NT2/D1 (cell line): Measurements from ENCODE around the gene CDH13.

ENCODE experiments used
- DNase-seq: peaks from one replicate; pipeline ENCODE4 v3.0.0-alpha.2; 2011; ENCODE audit warnings: low read depth, low spot score
- H3K27me3 ChIP-seq: 2 replicates; pipeline ENCODE4 v1.6.0; 2011; ENCODE audit warnings: mild to moderate bottlenecking; ENCODE audit not compliant: insufficient read length, insufficient read depth
- H3K36me3 ChIP-seq: 2 replicates; pipeline ENCODE4 v1.6.1; 2011; ENCODE audit warnings: mild to moderate bottlenecking, low read length, mixed read lengths; ENCODE audit not compliant: insufficient read depth, insufficient read length
- H3K4me1 ChIP-seq: 2 replicates; pipeline ENCODE4 v1.5.1; 2011; ENCODE audit not compliant: insufficient read depth, insufficient read length
- H3K4me3 ChIP-seq: 2 replicates; pipeline ENCODE4 v1.5.1; 2011; ENCODE audit warnings: low read depth; ENCODE audit not compliant: insufficient read length
- H3K9ac ChIP-seq: 2 replicates; pipeline ENCODE4 v1.6.0; 2011; ENCODE audit warnings: low read depth; ENCODE audit not compliant: insufficient read length
- H3K9me3 ChIP-seq: 2 replicates; pipeline ENCODE4 v1.5.1; 2011; ENCODE audit warnings: mild to moderate bottlenecking, low read length; ENCODE audit not compliant: insufficient read depth
- SUZ12 ChIP-seq: IDR thresholded peaks from 2 replicates; pipeline ENCODE4 v1.6.1; 2011; ENCODE audit not compliant: insufficient read length, insufficient read depth; ENCODE audit errors: extremely low read depth
- YY1 ChIP-seq: IDR thresholded peaks from 2 replicates; pipeline ENCODE4 v1.6.1; 2011; ENCODE audit not compliant: insufficient read length, insufficient read depth
- ZNF274 ChIP-seq: IDR thresholded peaks from 2 replicates; pipeline ENCODE4 v1.6.1; 2011; ENCODE audit warnings: mild to moderate bottlenecking, low read depth, low read length

Gene CDH13

GRCh38 chr16:83266848-83267553 is 640.2 kb downstream of the CDH13 start:
- no peak for TF ChIP-seq ZNF274
- no peak for TF ChIP-seq YY1
- TF ChIP-seq SUZ12: no peak
- H3K9ac ChIP-seq: no peak overlapping the region
- no peak overlapping the region for H3K4me3 ChIP-seq
- H3K9me3 ChIP-seq: no peaks in the 10 kb centered on the region
- no peaks in the 10 kb centered on the region for H3K4me1 ChIP-seq
- no peak for DNase-seq
- H3K27me3 ChIP-seq: no peaks in the 10 kb centered on the region
- no peaks in the 10 kb centered on the region for H3K36me3 ChIP-seq

GRCh38 chr16:83268169-83268568 is 641.4 kb downstream of the CDH13 start:
- H3K27me3 ChIP-seq: no peaks in the 10 kb centered on the region
- no peak overlapping the region for H3K9ac ChIP-seq
- no peaks in the 10 kb centered on the region for H3K4me1 ChIP-seq
- TF ChIP-seq YY1 (no peak), ZNF274 (no peak), SUZ12 (no peak)
- DNase-seq: no peak
- no peak overlapping the region for H3K4me3 ChIP-seq
- H3K9me3 ChIP-seq: no peaks in the 10 kb centered on the region
- no peaks in the 10 kb centered on the region for H3K36me3 ChIP-seq

DNA sequence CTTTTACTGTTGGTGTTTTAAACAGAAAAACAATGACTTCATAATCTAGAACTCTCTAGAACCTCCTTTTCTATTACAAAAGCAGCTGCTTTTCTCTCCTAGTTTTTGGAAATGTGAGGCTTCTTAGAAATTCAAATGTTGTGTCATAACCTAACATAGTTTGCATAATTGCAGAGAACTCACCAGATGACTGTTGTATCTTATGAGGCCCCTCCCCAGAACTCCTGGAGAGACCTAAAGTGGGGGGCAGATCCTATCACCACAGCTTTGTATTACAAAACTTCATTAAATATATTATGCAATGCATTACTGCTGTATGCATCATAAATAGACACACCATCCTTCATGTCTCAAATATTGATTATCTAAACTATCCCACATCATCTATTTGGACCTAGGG is 642.3 kb downstream of the CDH13 start:
- Histone ChIP-seq H3K9me3 (no peaks in the 10 kb centered on the region), H3K36me3 (no peaks in the 10 kb centered on the region), H3K27me3 (no peaks in the 10 kb centered on the region), H3K4me1 (no peaks in the 10 kb centered on the region), H3K9ac (no peak overlapping the region), H3K4me3 (no peak overlapping the region)
- no peak for DNase-seq
- TF ChIP-seq YY1 (no peak), ZNF274 (no peak), SUZ12 (no peak)

DNA sequence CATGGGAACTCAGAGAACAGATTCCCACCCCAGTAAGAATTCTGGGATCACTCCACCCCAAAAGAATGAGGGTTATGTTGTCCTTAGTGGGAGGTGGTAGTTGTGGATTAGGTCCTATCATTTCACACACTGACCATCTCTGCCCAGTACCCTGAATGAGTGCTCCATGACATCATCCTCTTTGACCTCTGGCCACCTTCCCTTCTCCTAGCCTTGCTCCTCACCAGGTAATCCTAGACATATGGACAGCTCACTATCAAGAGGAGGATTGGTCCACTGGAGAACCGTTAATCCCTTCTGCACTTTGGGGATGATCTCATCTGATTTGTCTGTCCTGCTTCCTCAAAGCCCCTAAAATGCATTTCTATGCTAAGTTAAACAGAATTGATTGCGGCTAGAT is 642.8 kb downstream of the CDH13 start:
- Histone ChIP-seq H3K9me3 (no peaks in the 10 kb centered on the region), H3K4me1 (no peaks in the 10 kb centered on the region), H3K9ac (no peak overlapping the region), H3K4me3 (no peak overlapping the region), H3K36me3 (no peaks in the 10 kb centered on the region), H3K27me3 (no peaks in the 10 kb centered on the region)
- DNase-seq: no peak
- TF ChIP-seq YY1: no peak
- TF ChIP-seq SUZ12: no peak
- no peak for TF ChIP-seq ZNF274

DNA sequence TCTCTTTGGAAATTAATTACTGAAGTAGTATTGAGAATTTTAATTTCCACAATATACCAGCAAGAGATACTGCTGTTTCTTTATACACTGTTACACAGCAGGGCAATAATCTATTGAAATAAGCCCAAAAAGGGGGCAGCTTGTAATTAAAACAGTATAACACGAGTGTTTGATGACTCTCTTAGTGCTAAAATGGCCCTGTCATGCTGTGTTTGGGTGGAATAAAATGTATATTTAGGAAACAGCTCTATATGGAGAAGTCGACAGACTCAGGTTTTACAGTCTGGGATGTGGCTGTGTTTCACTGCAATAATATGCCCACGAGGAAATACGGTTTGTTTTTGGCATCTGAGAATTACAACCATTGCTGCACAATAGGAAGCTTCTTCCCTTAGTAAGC is 643.3 kb downstream of the CDH13 start:
- H3K36me3 ChIP-seq: no peaks in the 10 kb centered on the region
- no peak for DNase-seq
- H3K4me3 ChIP-seq: no peak overlapping the region
- no peaks in the 10 kb centered on the region for H3K4me1 ChIP-seq
- TF ChIP-seq YY1 (no peak), ZNF274 (no peak)
- H3K9me3 ChIP-seq: no peaks in the 10 kb centered on the region
- no peak overlapping the region for H3K9ac ChIP-seq
- H3K27me3 ChIP-seq: no peaks in the 10 kb centered on the region

DNA sequence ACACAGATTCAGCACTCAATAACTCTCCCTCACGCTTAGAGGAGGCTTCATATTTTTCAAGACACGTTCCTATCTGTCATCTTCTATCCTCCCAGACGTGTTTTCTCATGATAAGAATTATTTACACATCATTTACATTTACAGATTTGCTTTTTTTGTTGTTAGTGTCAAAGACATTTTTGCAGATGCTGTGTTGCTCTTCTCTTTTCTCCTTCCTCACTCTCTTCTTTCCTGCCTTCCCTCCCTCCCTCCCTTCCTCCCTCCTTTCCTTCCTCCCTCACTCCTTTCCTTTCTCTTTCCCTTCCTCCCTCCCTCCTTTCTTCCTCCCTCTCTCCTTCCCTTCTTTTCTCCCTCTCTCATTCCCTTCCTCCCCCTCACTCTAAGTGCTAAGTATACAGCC is 643.9 kb downstream of the CDH13 start:
- Histone ChIP-seq H3K36me3 (no peaks in the 10 kb centered on the region), H3K27me3 (no peaks in the 10 kb centered on the region), H3K9ac (no peak overlapping the region), H3K4me3 (no peak overlapping the region), H3K9me3 (no peaks in the 10 kb centered on the region), H3K4me1 (no peaks in the 10 kb centered on the region)
- TF ChIP-seq YY1 (no peak), ZNF274 (no peak), SUZ12 (no peak)
- no peak for DNase-seq

DNA sequence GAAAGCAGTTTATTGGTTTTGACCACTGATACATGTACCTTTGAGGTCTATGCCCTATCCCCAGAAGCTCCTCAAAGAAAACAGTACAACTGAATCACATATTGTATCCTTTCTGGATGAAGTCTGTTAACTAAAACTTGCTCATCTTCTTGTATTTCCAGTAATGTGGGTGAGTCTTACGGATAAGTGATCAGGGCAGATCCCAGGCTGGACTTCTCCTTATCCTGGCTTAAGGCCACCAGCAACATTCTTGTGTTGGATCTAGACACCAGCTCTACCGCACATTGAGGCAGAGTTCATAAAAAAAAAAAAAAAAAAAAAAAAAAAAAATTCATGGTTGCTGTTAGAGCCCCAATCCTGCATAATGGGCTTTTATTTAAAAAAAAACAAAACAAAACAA is 644.4 kb downstream of the CDH13 start:
- H3K27me3 ChIP-seq: no peaks in the 10 kb centered on the region
- no peaks in the 10 kb centered on the region for H3K36me3 ChIP-seq
- DNase-seq: no peak
- H3K4me1 ChIP-seq: no peaks in the 10 kb centered on the region
- no peaks in the 10 kb centered on the region for H3K9me3 ChIP-seq
- H3K9ac ChIP-seq: no peak overlapping the region
- TF ChIP-seq YY1 (no peak), SUZ12 (no peak), ZNF274 (no peak)
- H3K4me3 ChIP-seq: no peak overlapping the region
